IMR-90 (cell line): Measurements from ENCODE around the gene WDTC1. TPM values are rescaled to one million over a fixed set of nuclear protein-coding genes. Genes with fewer than 3 reads are reported as not detected.
"Not testable (repeated sequence)": the region's sequence is repeated elsewhere in the genome, so short reads cannot be mapped to it uniquely, and the experiment has no call there.

Experiments
- ATAC-seq: fragments of 200-7000 bp; cut with Tn5 transposase; 2 replicates; pipeline ENCODE4 v1.9.1; 2020; ENCODE audit warnings: low read depth, mild to moderate bottlenecking, moderate library complexity
- BruUV-seq: library from RNA; stranded (reverse); fragments of 400-500 nt; replicated peaks from 2 replicates; lab custom pipeline; 2021; lab: Mats Ljungman, UMichigan
- CTCF ChIA-PET: fragments of 300-600 bp; formaldehyde crosslinking; extraction: SDS; loops from one replicate; lab custom pipeline; 2021; ENCODE audit warnings: antibody characterized with exemption; lab: Yijun Ruan, JAX
- POLR2A ChIA-PET: fragments of 300-600 bp; sonication (Branson Sonifier 250); formaldehyde crosslinking; loops from one replicate; lab custom pipeline; 2022; ENCODE audit warnings: antibody characterized with exemption; ENCODE audit not compliant: unreplicated experiment; lab: Charles Lee
- DNase-seq: peaks from one replicate; pipeline ENCODE4 v3.0.0; 2013
- H2AFZ ChIP-seq: replicated peaks from 2 replicates; pipeline ENCODE3; 2013; ENCODE audit warnings: low read length, mild to moderate bottlenecking; ENCODE audit not compliant: poor library complexity
- H2AK5ac ChIP-seq: 2 replicates; pipeline ENCODE4 v1.6.1; 2013; ENCODE audit warnings: low read depth, low read length, inconsistent platforms
- H2AK9ac ChIP-seq: replicated peaks from 2 replicates; pipeline ENCODE3; 2013; ENCODE audit warnings: mild to moderate bottlenecking, low read depth, low read length, moderate library complexity; ENCODE audit not compliant: poor library complexity
- H2BK120ac ChIP-seq: 2 replicates; pipeline ENCODE4 v1.6.1; 2013; ENCODE audit warnings: low read depth, low read length, inconsistent platforms
- H2BK15ac ChIP-seq: 3 replicates; pipeline ENCODE4 v1.6.1; 2013; ENCODE audit warnings: low read depth, low read length, inconsistent platforms
- H2BK20ac ChIP-seq: 2 replicates; pipeline ENCODE4 v1.6.1; 2013; ENCODE audit warnings: low read depth, mild to moderate bottlenecking, inconsistent platforms, low read length, moderate library complexity
- H2BK5ac ChIP-seq: 2 replicates; pipeline ENCODE4 v1.6.1; 2013; ENCODE audit warnings: mild to moderate bottlenecking, low read depth, low read length, inconsistent platforms; ENCODE audit not compliant: poor library complexity, severe bottlenecking
- H3K14ac ChIP-seq: replicated peaks from 2 replicates; pipeline ENCODE4 v1.6.1; 2013; ENCODE audit warnings: low read depth, low read length, inconsistent platforms
- H3K18ac ChIP-seq: 2 replicates; pipeline ENCODE4 v1.6.1; 2013; ENCODE audit warnings: low read depth, low read length, control low read depth
- H3K23ac ChIP-seq: 2 replicates; pipeline ENCODE4 v1.6.1; 2013; ENCODE audit warnings: low read depth, low read length, inconsistent platforms
- H3K27ac ChIP-seq: 2 replicates; pipeline ENCODE4 v1.5.1; 2013; ENCODE audit warnings: mild to moderate bottlenecking, control low read depth, low read length; ENCODE audit not compliant: insufficient read depth
- H3K27me3 ChIP-seq: 2 replicates; pipeline ENCODE4 v1.6.1; 2013; ENCODE audit warnings: low read length; ENCODE audit not compliant: control insufficient read depth, insufficient read depth
- H3K36me3 ChIP-seq: 2 replicates; pipeline ENCODE4 v1.6.1; 2013; ENCODE audit warnings: low read length, mixed read lengths; ENCODE audit not compliant: control insufficient read depth, insufficient read depth
- H3K4ac ChIP-seq: 2 replicates; pipeline ENCODE4 v1.6.1; 2013; ENCODE audit warnings: low read depth, low read length, inconsistent platforms
- H3K4me1 ChIP-seq: 2 replicates; pipeline ENCODE4 v1.6.1; 2013; ENCODE audit warnings: low read length, mixed read lengths; ENCODE audit not compliant: control insufficient read depth, insufficient read depth
- H3K4me2 ChIP-seq: 2 replicates; pipeline ENCODE4 v1.6.1; 2013; ENCODE audit warnings: low read depth, mild to moderate bottlenecking, control low read depth, low read length, moderate library complexity
- H3K4me3 ChIP-seq: 2 replicates; pipeline ENCODE4 v1.5.1; 2013; ENCODE audit warnings: low read depth, mild to moderate bottlenecking, control low read depth, low read length, moderate library complexity; ENCODE audit not compliant: insufficient read depth
- H3K56ac ChIP-seq: 2 replicates; pipeline ENCODE4 v1.6.1; 2013; ENCODE audit warnings: low read length, inconsistent platforms; ENCODE audit not compliant: insufficient read depth; ENCODE audit errors: extremely low read depth
- H3K79me1 ChIP-seq, 2 experiments: 2 replicates each; pipeline ENCODE4 v1.6.1; 2013; ENCODE audit warnings: low read length in 2 of 2, inconsistent platforms in 1 of 2, low read depth in 1 of 2
- H3K9ac ChIP-seq: 2 replicates; pipeline ENCODE4 v1.6.1; 2013; ENCODE audit warnings: low read depth, low read length, control low read depth
- H3K9me1 ChIP-seq: 2 replicates; pipeline ENCODE4 v1.6.1; 2013; ENCODE audit warnings: low read length, inconsistent platforms; ENCODE audit not compliant: insufficient read depth
- H3K9me3 ChIP-seq: 2 replicates; pipeline ENCODE4 v1.6.1; 2013; ENCODE audit warnings: low read length; ENCODE audit not compliant: control insufficient read depth, insufficient read depth
- H4K20me1 ChIP-seq: 2 replicates; pipeline ENCODE4 v1.6.1; 2013; ENCODE audit warnings: low read length, inconsistent platforms; ENCODE audit not compliant: insufficient read depth
- H4K5ac ChIP-seq: 2 replicates; pipeline ENCODE4 v1.6.1; 2013; ENCODE audit warnings: mild to moderate bottlenecking, low read depth, low read length, control low read depth
- H4K8ac ChIP-seq, 2 experiments: 2 replicates each; pipeline ENCODE4 v1.6.1; 2013; ENCODE audit warnings: low read depth in 2 of 2, low read length in 2 of 2, control low read depth in 1 of 2, inconsistent platforms in 1 of 2
- H4K91ac ChIP-seq: 2 replicates; pipeline ENCODE4 v1.6.1; 2013; ENCODE audit warnings: low read depth, low read length, inconsistent platforms; ENCODE audit not compliant: insufficient read depth
- MAZ ChIP-seq: IDR thresholded peaks from 2 replicates; pipeline ENCODE4 v1.6.1; 2012; ENCODE audit warnings: low read depth, mild to moderate bottlenecking, low read length, improper control_type of control experiment, moderate library complexity, borderline replicate concordance
- whole genome bisulfite sequencing, 2 experiments: methylation state at CpG; one replicate each; pipeline versions ENCODE4 v1.1.5 to v1.1.7; 2013; ENCODE audit warnings: missing lambda C conversion rate in 2 of 2; ENCODE audit not compliant: insufficient read length in 1 of 2; ENCODE audit errors: extremely low coverage in 2 of 2; 5-methylcytosine and 5-hydroxymethylcytosine counted together
- dilution Hi-C: fragments of 300-500 bp; cut with HindIII; formaldehyde crosslinking; loops from one replicate; pipeline ENCODE4 v1.14.3; 2018; ENCODE audit warnings: low sequenced_read_pairs; ENCODE audit not compliant: unreplicated experiment
- in situ Hi-C: fragments of 300-500 bp; cut with MboI; formaldehyde crosslinking; loops from 3 replicates; pipeline ENCODE4 v1.14.3; 2019; ENCODE audit warnings: low sequenced_read_pairs, inconsistent platforms, mixed read lengths
- intact Hi-C: fragments of 100-400 bp; cut with micrococcal nuclease; formaldehyde crosslinking; loops from 2 replicates; pipeline ENCODE4 v1.10.0; 2022
- polyA plus RNA-seq, 3 experiments: library from polyadenylated mRNA; depleted of rRNA; stranded (reverse); fragments of >200 nt; gene quantifications; 2 replicates each; pipeline ENCODE4 v1.2.3, GENCODE V29; 2012; ENCODE audit warnings: low replicate concordance in 1 of 3
- total RNA-seq: library from RNA; depleted of rRNA; stranded (reverse); fragments of >200 nt; gene quantifications from 2 replicates; pipeline ENCODE4 v1.2.3, GENCODE V29; 2012

The WDTC1 gene
- total and polyA plus RNA-seq, 2 of the 4 experiments (the other 2 are of a cell fraction) = 9.9 to 15.2 TPM

DNA sequence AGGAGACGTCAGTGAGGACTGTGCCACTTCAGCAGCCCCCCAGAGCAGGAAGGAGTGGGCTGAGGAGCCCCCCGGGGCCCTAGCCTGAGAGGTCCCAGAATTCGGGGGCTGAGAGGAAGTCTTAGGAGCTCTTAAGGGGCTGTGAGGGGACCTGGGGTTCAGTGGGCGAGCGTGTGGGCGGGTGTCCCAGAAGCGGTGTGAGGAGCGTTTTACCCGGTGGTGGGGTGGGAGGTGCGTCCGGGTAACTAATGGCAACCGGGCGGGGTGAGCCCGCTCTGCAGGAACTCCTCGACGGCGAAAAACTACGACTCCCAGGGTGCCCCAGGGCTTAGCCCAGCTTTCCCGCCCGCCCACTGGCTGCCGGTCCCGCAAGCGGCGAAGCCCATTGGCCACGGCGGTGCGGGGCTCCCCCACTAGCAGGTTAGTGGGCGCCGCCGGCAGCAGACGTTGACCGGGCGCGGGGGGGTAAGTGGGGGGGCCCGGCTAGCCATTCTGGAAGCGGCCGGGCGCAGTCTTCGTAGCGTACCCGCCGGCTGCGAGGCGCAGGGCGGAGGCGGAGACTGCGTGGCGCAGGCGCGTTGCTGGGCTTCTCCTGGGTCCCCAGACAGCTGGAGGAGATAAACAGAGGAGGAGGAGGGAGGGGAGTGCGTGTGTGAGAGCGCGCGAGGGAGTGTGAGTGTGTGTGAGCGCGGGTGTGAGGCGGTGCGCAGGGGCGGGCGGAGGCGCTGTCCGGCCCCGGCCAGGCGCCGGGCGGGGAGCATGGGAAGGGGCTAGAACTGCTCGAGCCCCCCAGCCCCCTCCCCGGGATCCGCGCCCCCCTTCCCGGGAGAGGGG, at the start of gene WDTC1 (continued):
- peak; percentile 85; the same call in 1 of the 2 replicates for TF ChIP-seq MAZ

DNA sequence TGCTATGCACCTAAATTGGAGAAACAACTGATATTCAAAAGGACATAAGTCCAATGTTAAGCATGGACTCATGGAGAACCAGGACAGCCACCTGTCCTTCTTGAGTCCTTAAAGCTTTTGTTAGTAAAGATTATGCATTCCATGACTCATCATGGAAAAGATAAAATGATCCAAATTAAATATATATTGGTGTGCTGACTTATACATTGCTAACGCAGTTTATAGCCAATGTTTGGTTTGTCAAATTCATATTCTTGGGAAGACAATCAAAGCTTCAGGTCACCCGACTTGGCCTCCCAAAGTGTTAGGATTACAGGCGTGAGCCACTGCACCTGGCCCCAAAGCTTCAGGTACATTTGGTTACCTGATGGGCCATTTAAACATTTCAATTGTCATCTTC, 49.8 kb upstream of the WDTC1 start:
- H4K91ac ChIP-seq, POLR2A ChIA-PET, H3K14ac ChIP-seq, H2BK20ac ChIP-seq, H3K4me1 ChIP-seq, H2BK5ac ChIP-seq, H3K27ac ChIP-seq, H3K27me3 ChIP-seq, H2AK5ac ChIP-seq, BruUV-seq, H4K8ac ChIP-seq, H4K5ac ChIP-seq, intact Hi-C loops, H2BK15ac ChIP-seq, dilution Hi-C loops, H4K20me1 ChIP-seq, H3K79me1 ChIP-seq, H3K56ac ChIP-seq, H3K9ac ChIP-seq, H3K18ac ChIP-seq, H3K4me2 ChIP-seq, H2BK120ac ChIP-seq, H3K9me1 ChIP-seq, H3K4ac ChIP-seq, CTCF ChIA-PET, H2AK9ac ChIP-seq, ATAC-seq, H3K36me3 ChIP-seq, DNase-seq, in situ Hi-C loops, H2AFZ ChIP-seq, H3K23ac ChIP-seq, H3K4me3 ChIP-seq: not testable (repeated sequence)
- H3K9me3 ChIP-seq = peaks cover 10% of the 10 kb centered on the region
- no CpG with 5 or more reads among the region's 3 CpGs for WGBS, 2 experiments
